Muscle of back (tissue), 13 donors: ENCODE measurements around the gene NARF. TPM values are rescaled to one million over a fixed set of nuclear protein-coding genes. Genes with fewer than 3 reads are reported as not detected.
A peak's percentile ranks its signal among the peaks of the same experiment; 100 is the strongest.
"Not testable (repeated sequence)": the region's sequence is repeated elsewhere in the genome, so short reads cannot be mapped to it uniquely, and the experiment has no call there.

ENCODE experiments used
- DNase-seq, 3 donors: peaks; one replicate each; pipeline versions ENCODE4 v3.0.0 to v3.0.0-alpha.2; 2013
- long read RNA-seq, 9 donors: transcript quantifications; one replicate each; lab custom pipeline, GENCODE V29; 2026
- polyA plus RNA-seq, 10 donors: library from polyadenylated mRNA; unstranded; fragments of 120-200 nt; gene quantifications; one replicate each; pipeline ENCODE4 v1.2.1, GENCODE V29; 2013; ENCODE audit not compliant: insufficient read length in 10 of 10

NARF gene
- 10 to 100 TPM; 55.4 to 93.2 (median 65.5) TPM for polyA plus RNA-seq
- long read RNA-seq, donor 1, transcript NARF-201 (11 exons, 3,949 nt): major isoform, 8 of 8 reads
- long read RNA-seq, donor 1, partial matches to known transcripts: 0 of 8 reads
- long read RNA-seq, donor 1, other reads (novel, unspliced or antisense): 0 of 8 reads
- long read RNA-seq, donor 2, transcript NARF-201 (11 exons, 3,949 nt): major isoform, 7 of 7 reads
- long read RNA-seq, donor 2, partial matches to known transcripts: 0 of 7 reads
- long read RNA-seq, donor 2, other reads (novel, unspliced or antisense): 0 of 7 reads
- long read RNA-seq, donor 3: 0 reads
- long read RNA-seq, donor 4, transcript NARF-201 (11 exons, 3,949 nt): major isoform, 5 of 7 reads
- long read RNA-seq, donor 4, partial matches to known transcripts: 0 of 7 reads
- long read RNA-seq, donor 4, other reads (novel, unspliced or antisense): 0 of 7 reads
- long read RNA-seq, donor 5, transcript NARF-201 (11 exons, 3,949 nt): major isoform, 7 of 7 reads
- long read RNA-seq, donor 5, partial matches to known transcripts: 0 of 7 reads
- long read RNA-seq, donor 5, other reads (novel, unspliced or antisense): 0 of 7 reads
- long read RNA-seq, donor 6, transcript NARF-201 (11 exons, 3,949 nt): major isoform, 9 of 9 reads
- long read RNA-seq, donor 6, partial matches to known transcripts: 0 of 9 reads
- long read RNA-seq, donor 6, other reads (novel, unspliced or antisense): 0 of 9 reads
- long read RNA-seq, donor 7, transcript NARF-201 (11 exons, 3,949 nt): major isoform, 7 of 8 reads
- long read RNA-seq, donor 7, partial matches to known transcripts: 0 of 8 reads
- long read RNA-seq, donor 7, other reads (novel, unspliced or antisense): 0 of 8 reads
- long read RNA-seq, donor 8, transcript NARF-201 (11 exons, 3,949 nt): major isoform, 7 of 8 reads
- long read RNA-seq, donor 8, partial matches to known transcripts: 0 of 8 reads
- long read RNA-seq, donor 8, other reads (novel, unspliced or antisense): 0 of 8 reads
- long read RNA-seq, donor 9, partial matches to known transcripts: 0 of 1 reads
- long read RNA-seq, donor 9, other reads (novel, unspliced or antisense): 0 of 1 reads

DNA sequence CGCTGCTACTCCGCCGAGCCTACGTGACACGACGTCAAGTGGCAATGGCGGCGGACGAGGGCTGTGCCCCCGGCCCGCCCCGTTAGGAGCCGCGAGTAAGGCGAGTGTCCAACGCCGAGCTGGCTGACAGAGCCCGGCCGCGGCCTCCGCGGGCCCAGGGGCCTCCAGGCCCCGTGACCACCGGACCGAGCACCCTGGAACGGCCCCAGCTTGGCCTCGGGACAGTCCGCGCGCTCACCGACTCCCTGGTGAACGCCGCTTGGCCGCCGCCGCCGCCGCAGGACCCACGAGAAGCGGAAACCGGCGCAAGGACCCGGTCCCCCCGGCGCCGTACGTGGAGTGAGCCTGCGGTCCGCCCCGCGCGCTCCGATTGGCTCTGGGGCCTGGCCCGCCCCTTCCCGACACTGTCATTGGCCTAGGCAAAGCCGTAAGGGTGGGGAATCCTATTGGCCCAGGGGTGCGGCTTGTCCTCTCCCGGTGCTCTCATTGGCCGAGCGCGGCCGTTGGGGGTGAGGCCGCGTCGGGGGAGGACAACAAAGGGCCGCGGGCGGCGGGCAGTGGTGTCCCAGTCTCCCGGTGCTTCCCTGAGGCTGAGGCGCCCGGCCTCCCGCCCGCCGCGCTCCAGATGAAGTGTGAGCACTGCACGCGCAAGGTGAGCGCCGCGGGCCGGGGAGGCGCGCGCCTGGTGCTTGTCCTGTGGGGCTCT is at the start of gene NARF:
TSS of gene NARF (plus strand) at position 563 of the 706 bp plus-strand sequence. CDS start at position 626, 63 bp downstream.
- peak; percentile 98 to 99 (median 99) for DNase-seq

DNA sequence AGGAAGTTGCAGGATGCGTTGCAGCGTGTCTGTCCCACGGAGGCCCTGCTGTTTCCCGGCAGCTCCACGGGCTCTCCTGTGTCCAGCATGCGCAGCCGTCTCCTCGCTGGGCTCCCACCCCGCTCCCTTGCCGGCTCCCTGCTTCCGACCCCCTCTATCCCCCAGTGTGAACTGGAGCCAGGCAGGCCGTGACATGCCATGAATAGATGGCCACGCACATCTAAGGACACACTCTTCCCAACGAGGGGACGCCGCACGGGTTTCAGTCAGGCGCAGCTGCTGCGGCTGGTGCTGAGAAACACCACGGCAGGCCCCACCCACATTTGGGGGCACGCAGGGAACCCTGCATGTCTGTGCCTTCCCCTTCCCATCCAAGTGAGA is 49.6 kb upstream of the NARF start:
- DNase-seq: no peak

- DNase-seq: no peak
These were observed 48.4 kb upstream of the NARF start for GRCh38 chr17:82410014-82410716.

GRCh38 chr17:82411396-82412053 is 47.0 kb upstream of the NARF start:
- DNase-seq: no peak

DNA sequence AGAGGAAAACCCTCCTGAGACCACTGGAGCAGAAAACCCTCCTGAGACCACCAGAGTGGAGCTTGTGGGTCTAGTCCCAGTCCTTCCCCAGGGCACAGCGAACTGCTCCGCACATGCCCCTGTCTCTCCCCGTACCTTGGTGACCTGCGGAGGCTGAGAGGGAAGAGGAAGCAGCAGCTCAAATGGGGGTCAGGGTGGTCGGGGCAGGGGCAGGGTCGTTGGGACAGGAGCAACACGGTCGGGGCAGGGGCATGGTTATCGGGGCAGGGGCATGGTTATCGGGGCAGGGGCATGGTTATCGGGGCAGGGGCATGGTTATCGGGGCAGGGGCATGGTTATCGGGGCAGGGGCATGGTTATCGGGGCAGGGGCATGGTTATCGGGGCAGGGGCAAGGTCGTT is 46.5 kb upstream of the NARF start:
- DNase-seq: not testable (repeated sequence)

DNA sequence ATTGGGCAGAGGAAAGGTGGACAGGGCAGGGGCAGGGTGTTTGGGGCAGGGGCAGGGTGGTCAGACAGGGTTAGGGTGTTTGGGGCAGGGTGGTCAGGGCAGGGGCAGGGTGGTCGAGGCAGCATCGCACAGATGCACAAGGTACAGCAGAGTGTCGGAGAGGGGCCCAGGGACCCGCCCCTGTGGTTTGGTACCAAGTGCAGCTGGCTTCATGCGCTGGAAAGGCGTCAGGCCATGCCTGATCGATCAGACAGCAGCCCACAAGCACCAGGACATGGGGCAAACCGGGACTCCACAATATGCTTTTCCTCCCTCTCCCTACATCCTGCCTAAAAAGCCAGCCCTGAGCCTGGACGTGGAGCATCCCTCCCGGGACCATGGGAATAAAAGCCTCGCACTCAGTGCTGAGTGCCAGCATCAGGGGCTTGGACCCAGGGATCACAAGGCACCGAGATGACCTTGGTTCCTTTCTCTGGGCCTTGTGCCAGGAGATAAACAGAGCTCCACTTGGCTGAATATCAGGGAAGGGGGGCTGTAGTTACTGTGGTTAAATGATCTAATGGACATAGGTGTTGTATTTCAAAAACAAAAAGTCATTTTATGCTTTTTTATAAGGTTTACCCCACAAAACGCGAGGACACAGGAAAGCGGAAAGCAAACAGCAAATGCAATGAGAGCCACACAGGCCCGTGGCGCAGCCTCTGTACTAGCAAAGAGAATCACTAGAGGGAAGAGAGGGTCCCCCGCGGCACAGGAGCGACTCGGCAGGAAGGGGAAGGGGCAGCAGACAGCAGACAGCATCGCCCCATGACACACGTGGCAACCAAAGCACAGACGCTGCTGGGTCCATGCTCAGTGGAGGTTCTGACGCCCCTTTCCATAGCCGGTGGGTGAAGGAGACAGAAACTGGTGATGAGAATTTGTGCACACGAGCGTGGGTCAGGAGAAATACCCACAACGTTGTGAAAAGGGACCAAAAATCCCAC is 45.7 kb upstream of the NARF start:
- DNase-seq: no peak

GRCh38 chr17:82414548-82415281 is 43.8 kb upstream of the NARF start:
- DNase-seq: peak; percentile 71 to 91 (median 82)

DNA sequence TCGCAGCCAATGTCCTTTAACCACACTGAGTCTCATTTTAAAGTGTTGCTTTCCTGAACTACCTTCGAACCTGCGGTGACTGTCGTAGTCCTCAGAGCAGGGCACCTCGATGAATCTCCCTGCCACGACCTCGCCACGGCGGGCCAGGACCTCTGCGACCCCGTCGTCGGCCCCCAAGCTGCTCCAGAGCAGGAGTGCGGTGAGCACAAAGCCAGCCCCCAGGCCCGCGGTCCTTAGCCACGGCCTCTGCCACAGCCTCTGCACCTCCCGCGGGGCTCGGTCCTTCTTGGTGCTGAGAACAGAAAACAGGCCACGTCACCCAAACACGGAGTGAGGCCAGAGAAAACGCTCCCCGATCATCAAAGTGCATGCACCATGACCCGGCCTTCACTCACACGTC is 43.2 kb upstream of the NARF start:
- DNase-seq: no peak

DNA sequence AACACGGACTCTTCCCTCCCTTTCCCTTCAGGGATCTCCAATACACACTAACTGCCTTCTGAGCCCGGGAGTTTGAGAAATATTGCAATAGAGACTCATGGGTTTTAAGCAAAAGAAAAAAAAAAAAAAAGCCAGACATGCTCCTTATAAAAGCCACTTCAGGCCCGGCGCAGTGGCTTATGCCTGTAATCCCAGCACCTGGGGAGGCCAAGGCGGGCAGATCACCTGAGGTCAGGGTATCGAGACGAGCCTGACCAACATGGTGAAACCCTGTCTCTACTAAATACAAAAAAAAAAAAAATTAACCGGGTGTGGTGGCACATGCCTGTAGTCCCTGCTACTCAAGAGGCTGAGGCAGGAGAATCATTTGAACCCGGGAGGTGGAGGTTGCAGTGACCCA is 42.8 kb upstream of the NARF start:
- no peak for DNase-seq

GRCh38 chr17:82416264-82416663 is 42.3 kb upstream of the NARF start:
- no peak for DNase-seq

DNA sequence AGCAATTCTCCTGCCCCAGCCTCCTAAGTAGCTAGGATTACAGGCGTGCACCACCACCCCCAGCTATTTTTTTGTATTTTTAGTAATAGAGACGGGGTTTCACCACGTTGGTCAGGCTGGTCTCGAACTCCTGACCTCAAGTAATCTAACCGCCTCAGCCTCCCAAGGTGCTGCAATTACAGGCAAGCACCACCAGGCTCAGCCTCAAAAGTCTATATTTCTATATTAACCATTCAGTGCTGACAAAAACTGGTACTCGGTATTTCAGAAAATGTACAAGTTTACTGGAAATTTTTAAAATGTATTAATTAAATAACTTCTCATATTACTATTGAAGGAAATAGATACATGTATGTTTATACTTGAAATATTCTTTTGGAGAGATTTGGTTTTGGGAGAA is 41.8 kb upstream of the NARF start:
- no peak for DNase-seq

DNA sequence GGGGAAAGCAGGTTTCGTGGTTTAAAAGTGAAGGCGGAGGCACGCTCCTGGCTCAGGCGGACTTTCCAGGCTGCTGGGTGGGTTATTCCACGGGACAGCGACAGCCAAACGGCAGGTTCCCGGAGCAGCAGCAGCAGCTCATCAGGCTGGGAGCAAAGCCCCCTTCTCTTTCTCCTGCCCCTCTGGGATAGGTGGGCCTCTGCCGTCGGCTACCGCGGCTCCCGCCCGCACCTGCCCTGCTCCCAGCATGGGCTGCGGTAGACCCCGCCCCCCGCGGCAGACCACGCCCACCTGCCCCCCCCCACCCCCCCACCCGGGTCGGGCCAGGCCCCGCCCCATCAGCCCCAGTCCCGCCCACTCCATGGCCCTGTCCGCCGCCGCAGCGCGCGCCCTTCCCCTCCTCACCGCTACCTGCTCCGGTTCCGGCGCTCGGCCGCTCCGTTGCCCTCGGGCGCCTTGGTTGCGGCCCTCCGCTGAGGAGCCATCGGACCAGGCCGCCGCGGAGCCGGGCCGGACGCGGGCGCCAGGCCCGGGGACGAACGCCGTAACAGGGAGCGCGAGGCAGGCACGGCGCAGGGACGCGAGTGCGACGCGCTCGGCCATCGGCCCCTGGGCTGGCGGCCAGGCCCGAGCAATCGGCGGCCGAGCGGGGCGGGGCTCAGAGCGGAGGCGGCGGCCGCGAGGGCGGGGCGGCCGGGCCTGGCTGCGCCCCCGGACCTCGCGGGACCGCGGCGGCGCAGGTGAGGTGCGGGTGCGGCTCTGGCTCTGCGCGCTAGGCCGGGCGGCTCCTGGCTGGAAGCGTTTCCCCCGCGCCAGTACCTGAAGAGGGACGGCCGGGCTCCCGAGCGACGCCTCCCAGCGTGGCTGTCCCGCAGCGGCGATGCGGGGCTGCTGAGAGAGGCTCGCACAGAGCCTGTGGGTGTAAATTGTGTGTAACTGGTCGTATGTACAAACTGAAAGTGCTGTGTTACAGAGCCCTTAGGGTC is 40.2 kb upstream of the NARF start, which contains the start of the genes HEXD and OGFOD3:
TSS of gene HEXD (plus strand) at position 347 of the 986 bp plus-strand sequence. CDS start 1,453 bp downstream, outside the sequence.
TSS of gene OGFOD3 (minus strand) at position 586 of the 986 bp plus-strand sequence. CDS start at position 485, 101 bp downstream.
- peak; percentile 88 to 98 (median 93) for DNase-seq

DNA sequence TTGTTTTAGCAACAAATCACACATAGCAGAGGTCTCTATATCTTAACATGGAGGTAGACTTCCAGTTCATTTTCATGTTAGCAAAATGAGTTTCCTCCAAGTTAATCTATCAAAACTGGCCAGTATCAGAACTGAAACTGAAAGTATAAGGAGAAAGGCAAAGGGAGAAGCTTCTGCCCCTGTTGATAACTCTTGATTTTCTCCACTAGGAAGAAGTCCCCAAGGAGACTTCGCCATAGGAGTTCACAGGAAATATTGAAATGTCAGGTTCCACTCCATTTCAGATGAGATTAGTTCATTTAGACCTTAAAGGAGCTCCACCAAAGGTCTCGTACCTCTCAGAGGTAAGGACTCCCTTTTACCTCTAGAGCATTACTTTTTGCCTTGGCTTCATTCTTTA is 39.0 kb upstream of the NARF start:
- no peak for DNase-seq

DNA sequence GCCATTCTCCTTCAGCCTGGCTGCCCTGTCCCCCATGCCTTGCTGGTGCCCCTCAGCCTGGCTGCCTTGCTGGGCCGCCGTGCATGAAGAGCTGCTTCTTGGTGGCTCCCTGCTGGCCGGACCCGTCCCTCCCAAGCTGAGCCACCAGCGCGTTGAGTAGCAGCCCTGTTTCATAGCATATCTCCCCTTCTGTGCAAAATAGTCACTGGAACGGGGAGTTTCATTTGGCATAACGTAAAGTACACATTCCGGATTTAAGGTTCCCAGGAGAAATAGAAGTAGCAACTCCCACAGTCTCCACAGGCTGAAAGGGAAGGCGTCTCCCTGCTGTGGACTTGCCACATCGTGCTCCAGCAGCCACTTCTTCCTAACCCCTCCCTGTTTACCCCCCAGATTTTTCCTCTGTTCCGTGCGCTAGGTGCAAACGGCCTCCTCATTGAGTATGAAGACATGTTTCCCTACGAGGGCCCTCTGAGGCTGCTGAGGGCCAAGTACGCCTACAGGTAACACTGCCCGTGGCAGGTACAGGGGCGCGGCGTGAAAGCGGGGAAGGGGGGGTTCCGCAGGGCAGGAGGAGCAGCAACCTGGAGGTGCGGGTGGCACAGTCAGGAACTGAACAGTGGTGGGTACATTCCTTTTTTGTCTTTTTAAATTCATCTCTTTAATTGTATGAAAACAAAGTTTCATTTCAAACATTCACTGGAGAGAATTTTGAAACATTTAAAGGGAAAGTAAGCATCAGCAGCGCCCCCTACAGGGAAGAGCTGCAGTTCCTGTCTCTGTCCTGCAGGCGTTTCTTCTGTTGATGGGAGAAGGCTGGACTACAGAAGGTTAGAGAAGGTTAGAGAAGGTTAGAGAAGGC is 34.3 kb upstream of the NARF start:
- peak in 1 of 3 donors; percentile 46 for DNase-seq

- no peak for DNase-seq
These were observed 33.7 kb upstream of the NARF start for GRCh38 chr17:82424863-82425159.

DNA sequence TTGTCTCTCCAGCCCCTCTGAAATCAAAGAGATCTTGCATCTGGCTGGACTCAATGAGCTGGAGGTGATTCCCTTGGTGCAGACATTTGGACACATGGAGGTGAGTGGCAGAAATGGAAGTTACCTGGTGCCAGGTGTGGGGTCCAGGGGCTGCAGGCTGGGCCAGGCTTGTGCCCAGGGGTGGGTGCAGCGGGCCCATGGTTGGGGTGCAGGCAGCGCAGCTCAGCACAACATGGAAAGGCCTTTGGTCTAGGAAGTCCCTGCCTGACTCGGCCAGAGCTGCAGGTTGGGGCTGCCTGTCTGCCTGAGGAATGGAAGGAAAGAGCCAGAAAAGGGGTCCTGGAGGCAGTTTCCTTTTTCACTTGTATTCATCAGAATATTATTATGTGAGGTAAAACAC is 30.0 kb upstream of the NARF start:
- DNase-seq: no peak
